GM12801 (cell line): ENCODE measurements around the gene PTGER4.

ENCODE experiments used
- TF ChIP-seq, protein P1 (sequence below): IDR thresholded peaks from one replicate; pipeline ENCODE4 v1.5.1; 2011; ENCODE audit warnings: control low read depth; ENCODE audit not compliant: insufficient read length; ENCODE audit errors: extremely low read depth

PTGER4 gene

DNA sequence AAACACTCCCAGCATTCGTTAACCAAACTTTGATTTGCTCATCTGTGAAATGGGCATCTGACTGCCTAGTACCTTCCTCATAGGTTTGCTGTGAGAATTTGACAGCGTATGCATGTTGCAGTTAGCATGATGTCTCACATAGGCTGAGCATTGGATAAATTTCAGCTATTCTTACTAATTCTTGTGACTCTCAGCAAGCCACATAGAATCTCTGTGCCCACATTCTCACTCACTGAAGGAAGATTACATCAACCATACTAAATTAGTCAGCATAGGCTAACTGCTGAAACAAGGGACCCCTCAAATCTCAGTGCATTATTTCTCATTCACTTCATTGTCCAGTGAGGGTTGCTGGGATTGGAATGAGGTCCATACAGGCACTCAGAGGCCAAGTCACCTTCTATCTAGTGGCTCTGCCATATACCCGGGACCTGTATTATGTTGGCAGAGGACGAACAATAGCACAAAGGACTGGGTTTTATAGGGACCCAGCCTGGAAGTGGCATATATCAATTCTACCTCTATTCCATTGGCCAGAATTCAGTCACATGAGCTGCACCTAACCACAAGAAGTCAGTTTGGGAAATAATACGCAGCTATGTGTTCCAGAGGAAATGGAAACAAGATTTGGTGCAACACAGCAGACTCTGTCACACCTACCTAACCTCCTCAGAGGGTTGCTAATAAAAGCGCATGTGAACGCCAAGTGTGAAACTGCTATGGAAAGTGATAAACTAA is 4.2 kb upstream of the PTGER4 start:
- TF ChIP-seq, protein P1, sequence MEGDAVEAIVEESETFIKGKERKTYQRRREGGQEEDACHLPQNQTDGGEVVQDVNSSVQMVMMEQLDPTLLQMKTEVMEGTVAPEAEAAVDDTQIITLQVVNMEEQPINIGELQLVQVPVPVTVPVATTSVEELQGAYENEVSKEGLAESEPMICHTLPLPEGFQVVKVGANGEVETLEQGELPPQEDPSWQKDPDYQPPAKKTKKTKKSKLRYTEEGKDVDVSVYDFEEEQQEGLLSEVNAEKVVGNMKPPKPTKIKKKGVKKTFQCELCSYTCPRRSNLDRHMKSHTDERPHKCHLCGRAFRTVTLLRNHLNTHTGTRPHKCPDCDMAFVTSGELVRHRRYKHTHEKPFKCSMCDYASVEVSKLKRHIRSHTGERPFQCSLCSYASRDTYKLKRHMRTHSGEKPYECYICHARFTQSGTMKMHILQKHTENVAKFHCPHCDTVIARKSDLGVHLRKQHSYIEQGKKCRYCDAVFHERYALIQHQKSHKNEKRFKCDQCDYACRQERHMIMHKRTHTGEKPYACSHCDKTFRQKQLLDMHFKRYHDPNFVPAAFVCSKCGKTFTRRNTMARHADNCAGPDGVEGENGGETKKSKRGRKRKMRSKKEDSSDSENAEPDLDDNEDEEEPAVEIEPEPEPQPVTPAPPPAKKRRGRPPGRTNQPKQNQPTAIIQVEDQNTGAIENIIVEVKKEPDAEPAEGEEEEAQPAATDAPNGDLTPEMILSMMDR: no peak

DNA sequence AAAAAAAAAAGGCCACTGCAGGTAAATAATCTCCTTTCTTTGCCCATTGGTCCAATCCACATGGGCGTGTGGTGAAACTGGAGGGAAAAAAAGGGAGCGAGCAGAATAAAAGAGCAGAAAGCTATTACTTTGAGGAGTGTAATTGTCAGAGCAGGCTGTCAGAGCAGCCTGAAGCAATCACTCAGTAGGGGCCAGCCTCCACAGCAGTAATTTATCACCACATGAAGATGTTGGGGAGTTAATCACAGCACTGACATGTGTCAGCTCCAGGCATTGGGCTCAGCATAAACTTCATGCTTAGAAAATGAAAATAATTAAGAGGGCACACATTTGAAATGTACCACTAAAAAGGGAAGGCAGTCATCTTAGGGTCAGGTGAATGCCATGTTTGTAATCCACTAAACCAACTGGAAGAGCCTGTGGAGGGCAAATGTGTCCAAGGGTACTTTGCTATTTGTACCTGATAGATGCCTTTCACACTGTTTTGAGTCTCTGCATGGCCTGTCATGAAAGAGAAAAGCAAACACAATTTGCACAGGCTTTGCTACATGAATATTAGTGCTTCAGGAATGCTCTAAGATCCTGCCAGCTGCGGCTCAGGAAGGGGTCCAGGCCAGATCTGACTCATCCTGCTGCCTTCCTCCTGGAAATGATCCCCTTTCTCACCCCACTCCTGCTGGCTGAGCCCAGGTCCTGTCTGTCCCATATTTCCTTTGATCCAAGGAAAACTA is 2.9 kb upstream of the PTGER4 start:
- TF ChIP-seq, protein P1: no peak

DNA sequence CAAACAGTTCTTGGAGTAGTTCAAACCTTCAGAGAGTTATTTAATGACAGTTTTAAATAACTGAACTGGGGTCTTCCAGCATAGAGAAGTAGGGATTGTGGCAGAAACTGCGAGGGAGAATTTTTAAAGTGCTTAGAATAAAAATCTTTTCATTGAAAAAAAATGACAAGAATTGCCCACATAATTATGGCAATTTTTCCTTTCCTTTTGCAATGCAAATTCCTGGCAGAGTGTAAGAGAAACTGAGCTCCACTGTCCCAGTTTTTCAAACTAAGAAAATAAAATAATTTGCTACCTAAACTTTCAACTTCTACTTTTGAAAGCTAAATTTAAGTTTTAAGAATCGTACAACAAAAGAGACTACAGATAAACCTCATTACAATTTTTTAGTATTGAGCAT is 2.3 kb upstream of the PTGER4 start:
- TF ChIP-seq, protein P1: no peak

DNA sequence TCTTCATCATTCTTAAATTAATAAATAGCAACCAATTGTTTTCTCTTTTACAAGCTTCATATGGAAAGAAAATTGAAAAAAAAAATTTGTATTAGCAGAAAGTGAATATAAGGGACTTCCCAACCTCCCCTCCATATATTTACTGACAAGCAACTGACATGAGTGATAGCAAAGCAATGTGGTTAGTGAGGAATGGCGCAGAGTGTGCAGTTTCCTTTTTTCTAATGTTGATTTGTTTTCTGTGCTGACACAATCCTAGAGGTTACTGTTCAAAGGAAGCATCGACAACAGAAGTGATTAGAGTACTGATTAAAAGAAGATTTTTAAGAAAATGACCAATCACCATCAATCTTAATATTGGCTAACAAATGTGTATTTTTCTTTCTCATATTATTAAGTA is 1.7 kb upstream of the PTGER4 start:
- TF ChIP-seq, protein P1: no peak

DNA sequence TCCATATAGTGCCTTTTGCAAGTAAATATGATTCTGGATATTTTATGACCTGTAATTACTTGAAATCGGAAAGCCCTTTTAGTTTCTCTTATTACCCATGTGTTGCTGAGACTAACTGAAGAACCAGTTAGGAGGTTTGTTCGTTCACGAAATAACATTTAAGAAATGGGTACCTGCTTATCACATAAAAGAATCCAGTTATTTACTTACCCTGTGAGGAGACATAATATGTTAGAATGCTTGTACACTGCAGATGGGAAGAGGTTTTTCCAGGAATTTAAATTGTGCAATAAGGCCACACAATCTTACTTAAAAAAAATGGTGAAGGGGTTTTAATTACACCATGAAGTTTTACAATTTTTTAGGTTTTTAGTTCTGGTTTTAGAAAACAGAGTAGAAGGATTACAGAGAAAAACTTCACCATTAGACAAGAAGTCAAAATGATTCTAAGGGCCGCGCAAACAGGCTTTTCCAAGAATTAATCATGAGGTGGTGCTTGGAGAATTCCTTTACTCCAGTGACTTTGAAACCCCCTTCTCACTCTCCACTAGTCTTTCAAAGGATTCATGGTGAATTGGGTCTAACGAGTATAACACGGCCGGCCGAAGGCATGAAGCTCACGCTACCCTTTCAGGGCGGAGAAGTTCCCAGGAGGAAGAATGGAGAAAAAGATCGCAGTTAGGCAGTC is 1.1 kb upstream of the PTGER4 start:
- TF ChIP-seq, protein P1: no peak

DNA sequence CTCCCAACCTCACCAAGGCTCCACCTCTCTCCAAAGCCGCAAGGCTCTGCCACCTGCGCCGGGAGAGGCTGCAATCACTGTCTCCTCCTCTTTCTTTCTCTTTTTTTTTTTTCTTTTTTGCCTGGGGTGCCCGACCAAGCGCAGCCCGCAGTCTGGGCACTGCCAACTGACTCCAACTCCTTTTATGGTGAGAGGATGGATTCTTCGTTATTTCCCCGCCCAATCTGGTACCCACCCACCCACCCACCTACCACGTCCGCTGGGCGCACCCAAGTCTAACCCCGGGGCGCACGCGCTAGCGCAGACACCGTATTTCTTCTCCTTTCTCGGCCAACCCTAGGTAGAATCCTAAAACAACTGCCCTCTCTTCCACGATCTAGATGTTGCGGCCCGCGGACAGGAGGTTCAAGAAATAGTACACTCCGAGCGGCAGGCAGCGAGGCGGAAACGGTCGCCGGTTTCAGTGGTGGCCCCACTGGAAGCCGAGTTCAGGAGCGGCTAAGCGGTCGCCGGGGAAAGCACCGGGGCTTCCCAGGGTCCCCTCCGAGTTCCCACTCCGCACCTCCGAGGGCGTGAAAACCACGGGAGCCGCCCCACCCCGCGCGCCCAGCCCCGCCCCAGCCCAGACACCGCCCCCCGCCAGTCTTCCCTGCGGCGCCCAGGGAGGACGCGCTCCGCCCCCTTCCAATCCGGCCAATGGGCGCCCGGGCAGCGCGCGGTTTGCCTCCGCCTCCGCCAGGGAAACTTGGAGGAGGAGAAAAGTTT is 385 bp upstream of the PTGER4 start:
- TF ChIP-seq, protein P1: no peak

DNA sequence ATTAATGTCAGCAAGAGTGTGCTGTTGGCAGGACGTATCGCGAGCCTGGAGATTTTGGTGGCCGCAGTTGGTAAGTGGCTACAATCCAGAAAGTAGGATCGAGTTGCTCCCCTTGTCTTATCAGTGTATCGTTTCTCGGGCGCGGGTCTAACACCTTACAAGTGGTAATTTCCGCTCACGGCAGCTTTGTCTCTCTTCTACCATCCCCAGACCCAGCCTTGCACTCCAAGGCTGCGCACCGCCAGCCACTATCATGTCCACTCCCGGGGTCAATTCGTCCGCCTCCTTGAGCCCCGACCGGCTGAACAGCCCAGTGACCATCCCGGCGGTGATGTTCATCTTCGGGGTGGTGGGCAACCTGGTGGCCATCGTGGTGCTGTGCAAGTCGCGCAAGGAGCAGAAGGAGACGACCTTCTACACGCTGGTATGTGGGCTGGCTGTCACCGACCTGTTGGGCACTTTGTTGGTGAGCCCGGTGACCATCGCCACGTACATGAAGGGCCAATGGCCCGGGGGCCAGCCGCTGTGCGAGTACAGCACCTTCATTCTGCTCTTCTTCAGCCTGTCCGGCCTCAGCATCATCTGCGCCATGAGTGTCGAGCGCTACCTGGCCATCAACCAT is 1.1 kb downstream of the PTGER4 start:
- TF ChIP-seq, protein P1: no peak
